Measurements from ENCODE around the gene PMM1. TPM values are rescaled to one million over a fixed set of nuclear protein-coding genes. Genes with fewer than 3 reads are reported as not detected.
A peak's percentile ranks its signal among the peaks of the same experiment; 100 is the strongest.

PMM1 gene
- total and polyA plus RNA-seq, 2 of the 13 experiments (the other 11 are each of a cell fraction or from before 2014, with no cell fraction given), result 17.8 to 95.6 TPM

DNA sequence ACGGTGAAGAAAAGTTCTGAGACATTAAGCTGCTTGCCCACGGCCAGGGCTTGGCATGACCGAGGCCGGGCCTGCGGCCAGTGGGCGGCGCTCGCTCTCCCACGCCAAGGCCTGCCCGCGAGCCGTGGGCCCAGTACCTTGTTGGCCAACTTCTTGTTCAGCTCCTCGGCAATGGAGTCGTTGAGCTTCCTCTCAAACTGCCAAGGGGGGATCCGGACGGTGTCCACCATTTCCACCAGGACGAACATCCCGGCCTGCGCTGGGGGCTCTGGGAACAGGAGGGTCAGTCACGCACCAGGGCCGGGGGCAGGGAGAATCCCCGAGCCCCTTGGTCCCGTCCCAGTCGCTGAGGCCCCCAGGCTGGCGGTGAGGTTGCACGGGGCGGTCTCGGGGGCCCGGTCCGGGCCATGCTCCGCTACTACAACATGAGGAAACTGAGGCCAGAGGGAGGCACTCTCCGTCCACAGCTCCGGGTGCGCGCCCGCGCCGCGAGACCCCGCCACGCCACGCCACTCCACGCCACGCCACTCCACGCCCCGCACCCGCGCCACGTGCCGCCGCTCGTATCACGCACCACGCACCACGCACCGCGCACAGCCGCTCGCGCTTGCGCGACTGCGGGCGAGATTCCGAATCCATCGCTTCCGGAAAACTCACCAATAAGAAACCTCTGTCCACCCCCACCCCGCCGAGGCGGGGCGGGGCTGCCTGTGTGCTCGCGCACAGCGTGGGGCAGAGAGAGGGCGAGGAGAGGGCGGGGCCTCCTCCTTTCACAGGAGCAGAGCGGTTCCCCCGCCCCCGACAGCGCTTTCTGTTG is 45.6 kb downstream of the PMM1 start, which contains the start of gene POLR3H (continued):
- TF ChIP-seq ZSCAN20 (CRISPR knock-in tag; IDR thresholded peaks at IDR 0.05; ENCODE audit: borderline replicate concordance) (no peak; the same call in 1 of the 2 replicates), FLYWCH1 (CRISPR knock-in tag; IDR thresholded peaks at IDR 0.05) (no peak), HES4 (CRISPR knock-in tag; IDR thresholded peaks at IDR 0.05; ENCODE audit: borderline replicate concordance) (no peak; the same call in 1 of the 2 replicates), SP2 (CRISPR knock-in tag; IDR thresholded peaks at IDR 0.05) (peak; percentile 41; the same call in 1 of the 2 replicates), ZNF263 (CRISPR knock-in tag; IDR thresholded peaks at IDR 0.05) (no peak), ZNF879 (CRISPR knock-in tag; IDR thresholded peaks at IDR 0.05) (no peak), MIER2 (CRISPR knock-in tag; IDR thresholded peaks at IDR 0.05) (no peak), SP5 (CRISPR knock-in tag; IDR thresholded peaks at IDR 0.05; ENCODE audit: borderline replicate concordance, low read depth) (peak; percentile 54), ZIK1 (CRISPR knock-in tag; IDR thresholded peaks at IDR 0.05; ENCODE audit: borderline replicate concordance, low read depth) (no peak), ZNF354B (CRISPR knock-in tag; IDR thresholded peaks at IDR 0.05) (no peak), SALL2 (CRISPR knock-in tag; IDR thresholded peaks at IDR 0.05) (0 out of 2 replicates have a peak, but pooled peaks have one; percentile 37), ZNF431 (CRISPR knock-in tag; IDR thresholded peaks at IDR 0.05; ENCODE audit: borderline replicate concordance, low read depth) (no peak), ZMYM3 (CRISPR knock-in tag; IDR thresholded peaks at IDR 0.05) (no peak), HOXA3 (CRISPR knock-in tag; IDR thresholded peaks at IDR 0.05) (peak; percentile 50; the same call in 1 of the 2 replicates)
- TF ChIP-seq, protein P1, sequence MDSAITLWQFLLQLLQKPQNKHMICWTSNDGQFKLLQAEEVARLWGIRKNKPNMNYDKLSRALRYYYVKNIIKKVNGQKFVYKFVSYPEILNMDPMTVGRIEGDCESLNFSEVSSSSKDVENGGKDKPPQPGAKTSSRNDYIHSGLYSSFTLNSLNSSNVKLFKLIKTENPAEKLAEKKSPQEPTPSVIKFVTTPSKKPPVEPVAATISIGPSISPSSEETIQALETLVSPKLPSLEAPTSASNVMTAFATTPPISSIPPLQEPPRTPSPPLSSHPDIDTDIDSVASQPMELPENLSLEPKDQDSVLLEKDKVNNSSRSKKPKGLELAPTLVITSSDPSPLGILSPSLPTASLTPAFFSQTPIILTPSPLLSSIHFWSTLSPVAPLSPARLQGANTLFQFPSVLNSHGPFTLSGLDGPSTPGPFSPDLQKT (CRISPR knock-in tag; IDR thresholded peaks at IDR 0.05; ENCODE audit: borderline replicate concordance), result no peak
- TF ChIP-seq, protein P2, sequence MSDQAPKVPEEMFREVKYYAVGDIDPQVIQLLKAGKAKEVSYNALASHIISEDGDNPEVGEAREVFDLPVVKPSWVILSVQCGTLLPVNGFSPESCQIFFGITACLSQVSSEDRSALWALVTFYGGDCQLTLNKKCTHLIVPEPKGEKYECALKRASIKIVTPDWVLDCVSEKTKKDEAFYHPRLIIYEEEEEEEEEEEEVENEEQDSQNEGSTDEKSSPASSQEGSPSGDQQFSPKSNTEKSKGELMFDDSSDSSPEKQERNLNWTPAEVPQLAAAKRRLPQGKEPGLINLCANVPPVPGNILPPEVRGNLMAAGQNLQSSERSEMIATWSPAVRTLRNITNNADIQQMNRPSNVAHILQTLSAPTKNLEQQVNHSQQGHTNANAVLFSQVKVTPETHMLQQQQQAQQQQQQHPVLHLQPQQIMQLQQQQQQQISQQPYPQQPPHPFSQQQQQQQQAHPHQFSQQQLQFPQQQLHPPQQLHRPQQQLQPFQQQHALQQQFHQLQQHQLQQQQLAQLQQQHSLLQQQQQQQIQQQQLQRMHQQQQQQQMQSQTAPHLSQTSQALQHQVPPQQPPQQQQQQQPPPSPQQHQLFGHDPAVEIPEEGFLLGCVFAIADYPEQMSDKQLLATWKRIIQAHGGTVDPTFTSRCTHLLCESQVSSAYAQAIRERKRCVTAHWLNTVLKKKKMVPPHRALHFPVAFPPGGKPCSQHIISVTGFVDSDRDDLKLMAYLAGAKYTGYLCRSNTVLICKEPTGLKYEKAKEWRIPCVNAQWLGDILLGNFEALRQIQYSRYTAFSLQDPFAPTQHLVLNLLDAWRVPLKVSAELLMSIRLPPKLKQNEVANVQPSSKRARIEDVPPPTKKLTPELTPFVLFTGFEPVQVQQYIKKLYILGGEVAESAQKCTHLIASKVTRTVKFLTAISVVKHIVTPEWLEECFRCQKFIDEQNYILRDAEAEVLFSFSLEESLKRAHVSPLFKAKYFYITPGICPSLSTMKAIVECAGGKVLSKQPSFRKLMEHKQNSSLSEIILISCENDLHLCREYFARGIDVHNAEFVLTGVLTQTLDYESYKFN (CRISPR knock-in tag; conservative IDR thresholded peaks at IDR 0.05), result peak; percentile 25; the same call in 1 of the 2 replicates
- TF ChIP-seq, protein P3, sequence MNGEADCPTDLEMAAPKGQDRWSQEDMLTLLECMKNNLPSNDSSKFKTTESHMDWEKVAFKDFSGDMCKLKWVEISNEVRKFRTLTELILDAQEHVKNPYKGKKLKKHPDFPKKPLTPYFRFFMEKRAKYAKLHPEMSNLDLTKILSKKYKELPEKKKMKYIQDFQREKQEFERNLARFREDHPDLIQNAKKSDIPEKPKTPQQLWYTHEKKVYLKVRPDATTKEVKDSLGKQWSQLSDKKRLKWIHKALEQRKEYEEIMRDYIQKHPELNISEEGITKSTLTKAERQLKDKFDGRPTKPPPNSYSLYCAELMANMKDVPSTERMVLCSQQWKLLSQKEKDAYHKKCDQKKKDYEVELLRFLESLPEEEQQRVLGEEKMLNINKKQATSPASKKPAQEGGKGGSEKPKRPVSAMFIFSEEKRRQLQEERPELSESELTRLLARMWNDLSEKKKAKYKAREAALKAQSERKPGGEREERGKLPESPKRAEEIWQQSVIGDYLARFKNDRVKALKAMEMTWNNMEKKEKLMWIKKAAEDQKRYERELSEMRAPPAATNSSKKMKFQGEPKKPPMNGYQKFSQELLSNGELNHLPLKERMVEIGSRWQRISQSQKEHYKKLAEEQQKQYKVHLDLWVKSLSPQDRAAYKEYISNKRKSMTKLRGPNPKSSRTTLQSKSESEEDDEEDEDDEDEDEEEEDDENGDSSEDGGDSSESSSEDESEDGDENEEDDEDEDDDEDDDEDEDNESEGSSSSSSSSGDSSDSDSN (CRISPR knock-in tag; IDR thresholded peaks at IDR 0.05), result peak; percentile 39; the same call in 1 of the 2 replicates

All from HepG2 (cell line).